GM13976 (cell line): ENCODE data around the gene ARVCF.
A peak's percentile ranks its signal among the peaks of the same experiment; 100 is the strongest.

Source experiments
- DNase-seq: peaks from one replicate; pipeline ENCODE4 v3.0.0; 2012; ENCODE audit warnings: low spot score
- in situ Hi-C: fragments of 300-500 bp; cut with MboI; formaldehyde crosslinking; loops from one replicate; pipeline ENCODE4 v1.12.0; 2022; ENCODE audit warnings: low sequenced_read_pairs, mixed read lengths, inconsistent platforms; ENCODE audit not compliant: unreplicated experiment
- TF ChIP-seq, protein P1 (sequence below): IDR thresholded peaks from 2 replicates; pipeline ENCODE4 v1.5.1; 2012; ENCODE audit warnings: borderline replicate concordance, mild to moderate bottlenecking; ENCODE audit not compliant: insufficient read depth; ENCODE audit errors: extremely low read depth, missing control alignments, control extremely low read depth

ARVCF gene

DNA sequence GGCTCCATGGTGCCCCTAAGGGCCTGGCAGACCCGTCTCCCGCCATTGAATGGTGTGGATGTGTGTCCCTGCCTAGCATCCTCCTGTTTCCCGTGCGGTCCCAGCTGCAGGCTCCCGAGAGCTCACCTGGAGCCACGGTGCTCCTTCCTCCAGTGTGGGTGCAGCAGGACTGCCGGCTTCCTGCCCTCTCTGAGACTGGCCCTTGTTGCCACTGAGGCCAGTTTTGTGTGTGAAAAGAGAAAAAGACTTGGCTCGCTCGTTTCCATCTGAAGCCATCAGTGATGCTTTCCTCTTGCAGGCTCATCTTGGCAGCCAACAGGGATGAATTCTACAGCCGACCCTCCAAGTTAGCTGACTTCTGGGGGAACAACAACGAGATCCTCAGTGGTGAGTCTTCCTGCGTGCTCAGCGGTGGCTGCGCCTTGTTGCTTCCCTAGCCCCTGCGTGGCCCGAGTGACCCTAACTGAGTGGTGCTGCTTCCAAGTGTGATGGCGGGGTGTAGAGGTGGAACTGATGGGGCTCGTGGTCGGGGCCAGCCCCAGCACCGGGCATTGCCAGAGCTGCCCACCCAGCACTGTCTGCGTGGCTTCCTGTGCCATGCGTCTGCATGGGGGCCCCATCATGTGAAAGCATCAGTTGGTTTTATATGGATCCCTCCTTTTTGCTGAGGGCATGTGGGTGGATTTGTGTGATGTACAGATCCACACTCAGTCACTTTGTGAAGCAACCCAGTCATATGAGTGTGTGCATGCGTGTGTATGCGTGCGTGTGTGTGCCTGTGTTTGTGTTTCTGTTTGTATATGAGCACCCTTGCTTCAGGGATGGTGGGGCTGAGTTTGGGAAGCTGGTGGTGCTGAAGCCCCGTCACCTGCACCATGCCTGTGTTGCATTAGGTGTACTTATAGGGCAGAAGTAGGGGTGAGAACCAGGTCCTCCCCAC is 26.7 kb upstream of the ARVCF start:
- peak; percentile 54 for DNase-seq
- TF ChIP-seq, protein P1, sequence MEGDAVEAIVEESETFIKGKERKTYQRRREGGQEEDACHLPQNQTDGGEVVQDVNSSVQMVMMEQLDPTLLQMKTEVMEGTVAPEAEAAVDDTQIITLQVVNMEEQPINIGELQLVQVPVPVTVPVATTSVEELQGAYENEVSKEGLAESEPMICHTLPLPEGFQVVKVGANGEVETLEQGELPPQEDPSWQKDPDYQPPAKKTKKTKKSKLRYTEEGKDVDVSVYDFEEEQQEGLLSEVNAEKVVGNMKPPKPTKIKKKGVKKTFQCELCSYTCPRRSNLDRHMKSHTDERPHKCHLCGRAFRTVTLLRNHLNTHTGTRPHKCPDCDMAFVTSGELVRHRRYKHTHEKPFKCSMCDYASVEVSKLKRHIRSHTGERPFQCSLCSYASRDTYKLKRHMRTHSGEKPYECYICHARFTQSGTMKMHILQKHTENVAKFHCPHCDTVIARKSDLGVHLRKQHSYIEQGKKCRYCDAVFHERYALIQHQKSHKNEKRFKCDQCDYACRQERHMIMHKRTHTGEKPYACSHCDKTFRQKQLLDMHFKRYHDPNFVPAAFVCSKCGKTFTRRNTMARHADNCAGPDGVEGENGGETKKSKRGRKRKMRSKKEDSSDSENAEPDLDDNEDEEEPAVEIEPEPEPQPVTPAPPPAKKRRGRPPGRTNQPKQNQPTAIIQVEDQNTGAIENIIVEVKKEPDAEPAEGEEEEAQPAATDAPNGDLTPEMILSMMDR = no peak
- in situ Hi-C loops = no loop called here

DNA sequence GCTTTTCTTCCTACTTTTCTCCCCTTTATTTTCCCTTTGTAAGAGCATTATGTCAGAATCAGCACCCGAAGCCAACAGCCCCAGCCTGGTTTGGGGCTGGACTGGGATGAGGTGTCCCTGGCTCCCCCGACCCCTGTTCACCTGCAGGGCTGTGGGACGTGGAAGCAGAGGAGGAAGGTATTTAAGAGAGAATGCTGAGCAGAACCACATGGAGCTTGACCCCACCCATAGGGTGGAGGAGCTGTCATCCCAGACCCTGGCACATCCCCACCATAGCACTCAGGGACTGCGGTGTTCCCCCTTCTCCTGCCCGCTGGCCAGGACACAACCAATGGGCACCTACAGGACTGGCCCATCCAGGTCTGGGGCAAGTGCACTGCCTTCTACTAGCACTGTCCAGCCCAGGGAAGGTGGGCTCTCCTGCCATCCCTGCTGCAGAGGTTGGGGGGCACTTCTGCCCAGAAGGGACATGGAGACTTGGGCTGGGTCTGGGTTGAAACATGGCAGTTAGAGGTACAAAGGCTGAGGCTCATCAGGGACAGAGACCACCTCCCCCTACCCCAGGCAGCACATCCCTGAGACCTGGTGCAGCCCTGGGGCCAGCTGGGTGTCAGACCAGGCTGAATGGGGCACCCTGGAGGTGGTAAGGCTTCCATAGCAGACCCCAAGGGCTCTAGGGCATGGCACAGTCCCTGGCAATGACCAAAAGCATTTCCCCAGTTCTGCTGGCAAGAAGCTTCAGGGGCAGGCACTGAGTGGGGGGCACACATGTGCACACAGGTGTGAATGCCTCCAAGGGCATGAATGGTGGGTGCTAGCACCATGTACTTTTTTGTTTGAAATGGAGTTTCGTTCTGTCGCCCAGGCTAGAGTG is 23.9 kb upstream of the ARVCF start:
- DNase-seq = no peak
- TF ChIP-seq, protein P1 = no peak
- in situ Hi-C loops = no loop called here

DNA sequence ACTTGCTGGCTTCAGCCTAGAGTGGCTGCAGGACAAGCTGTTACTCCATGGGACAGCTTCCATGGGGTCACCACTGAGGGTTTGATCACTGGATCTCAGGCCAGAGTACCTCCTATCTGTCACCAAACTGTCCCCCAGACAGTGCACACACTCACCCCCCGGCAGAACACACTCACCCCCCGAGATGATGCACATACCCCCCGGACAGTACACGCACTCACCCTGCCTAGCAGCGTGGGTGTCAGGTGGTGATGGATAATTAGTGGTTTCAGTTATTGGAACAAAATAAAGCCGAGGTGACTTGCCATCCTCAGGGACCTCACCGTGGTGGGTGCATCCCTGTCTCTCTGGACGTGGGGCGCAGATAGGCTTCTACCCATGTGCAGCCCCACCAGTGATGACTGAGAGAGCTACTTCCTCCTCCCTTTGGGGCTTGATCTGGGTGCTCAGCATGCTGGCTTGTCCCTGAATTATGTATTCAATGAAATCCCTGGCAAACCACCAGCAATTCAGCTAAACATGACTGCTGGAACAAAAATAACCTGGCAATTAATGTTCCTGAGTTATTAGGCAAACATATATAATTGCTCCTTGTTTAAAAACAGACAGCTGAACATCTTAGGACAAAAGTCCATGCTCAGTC is 23.2 kb upstream of the ARVCF start:
- DNase-seq = no peak
- in situ Hi-C loops = no loop called here
- TF ChIP-seq, protein P1 = no peak

DNA sequence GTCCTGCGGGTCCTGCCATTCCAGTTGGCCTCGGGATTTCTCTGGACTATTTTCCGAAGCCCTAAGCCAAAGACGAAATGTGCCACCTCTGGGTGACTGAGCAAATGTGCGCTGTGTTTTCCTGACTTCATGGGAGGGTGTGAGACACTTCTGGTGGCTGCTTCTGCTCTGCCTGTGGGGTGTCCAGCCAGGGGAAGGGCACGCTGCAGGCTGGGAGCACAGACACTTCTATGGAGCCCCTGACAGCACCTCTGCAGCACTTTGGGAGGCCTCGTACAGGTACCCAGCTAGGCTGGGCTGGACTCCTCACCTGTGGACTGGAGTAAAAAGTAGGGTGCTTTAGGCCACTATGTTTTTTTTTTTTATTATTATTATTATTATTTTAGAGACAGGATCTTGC is 22.0 kb upstream of the ARVCF start:
- DNase-seq = no peak
- in situ Hi-C loops = no loop called here
- TF ChIP-seq, protein P1 = no peak

DNA sequence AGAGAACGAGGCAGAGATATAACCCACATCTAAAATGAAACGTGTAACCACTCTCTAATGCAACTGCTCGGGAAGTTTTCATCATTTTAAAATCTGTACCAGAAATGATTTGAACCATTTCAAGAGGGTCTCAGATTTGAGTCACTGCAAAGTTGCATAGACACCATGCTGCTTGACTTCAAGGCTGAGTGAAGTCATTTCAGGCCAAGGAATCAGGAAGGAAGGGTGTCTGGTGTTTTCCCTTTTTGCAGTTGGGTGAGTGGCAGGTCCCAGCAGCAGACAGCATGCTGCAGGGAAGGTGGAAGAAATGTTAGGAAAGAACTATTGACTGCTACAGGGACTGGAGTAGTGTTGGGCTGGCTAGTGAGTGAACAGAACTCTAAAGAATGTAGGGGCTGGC is 20.8 kb upstream of the ARVCF start:
- in situ Hi-C loops = no loop called here
- TF ChIP-seq, protein P1 = no peak
- no peak for DNase-seq
